ENCODE data around the gene KCNQ1.

The KCNQ1 gene

GRCh38 chr11:2515401-2516275, 70.8 kb downstream of the KCNQ1 start:
- no peak for DNase-seq

- no peak for DNase-seq
Measured at GRCh38 chr11:2516276-2517015, 71.6 kb downstream of the KCNQ1 start.

DNA sequence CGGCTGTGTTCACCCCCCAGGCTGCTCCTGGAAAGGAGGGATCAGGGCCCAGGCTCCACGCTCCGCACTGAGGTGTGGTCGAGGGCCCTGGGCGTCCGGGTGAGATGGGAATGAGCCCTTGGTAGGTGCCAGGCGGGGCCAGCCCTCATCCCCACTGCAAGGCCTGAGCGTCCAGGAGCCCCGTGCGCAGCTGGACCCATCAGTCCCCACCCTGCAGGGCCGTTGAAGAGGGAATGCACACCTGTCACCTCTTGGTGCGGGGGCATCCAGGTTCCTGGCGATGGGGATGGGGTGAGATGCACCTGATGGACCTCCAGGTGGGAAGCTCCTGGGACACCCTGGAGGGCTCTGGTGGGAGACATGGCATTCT, 72.2 kb downstream of the KCNQ1 start:
- no peak for DNase-seq

- no peak for DNase-seq
Measured at GRCh38 chr11:2517386-2518064, 72.7 kb downstream of the KCNQ1 start.

GRCh38 chr11:2518111-2518982, 73.5 kb downstream of the KCNQ1 start:
- no peak for DNase-seq

- DNase-seq: no peak
Measured at GRCh38 chr11:2518983-2519340, 74.2 kb downstream of the KCNQ1 start.

DNA sequence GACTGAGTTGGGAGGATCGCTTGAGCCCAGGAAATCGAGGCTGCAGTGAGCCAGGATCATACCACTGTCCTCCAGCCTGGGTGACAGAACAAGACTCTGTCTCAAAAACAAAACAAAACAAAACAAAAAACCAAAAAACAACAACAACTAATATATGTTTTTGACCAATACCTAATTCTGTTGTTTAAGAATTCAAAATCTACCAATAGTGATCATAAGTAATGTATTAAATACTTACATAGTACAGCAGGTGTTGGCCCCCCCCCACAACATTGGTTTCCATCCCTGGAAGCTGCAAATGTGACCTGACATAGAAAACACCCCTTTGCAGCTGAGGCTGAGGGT, 74.7 kb downstream of the KCNQ1 start:
- DNase-seq: no peak

DNA sequence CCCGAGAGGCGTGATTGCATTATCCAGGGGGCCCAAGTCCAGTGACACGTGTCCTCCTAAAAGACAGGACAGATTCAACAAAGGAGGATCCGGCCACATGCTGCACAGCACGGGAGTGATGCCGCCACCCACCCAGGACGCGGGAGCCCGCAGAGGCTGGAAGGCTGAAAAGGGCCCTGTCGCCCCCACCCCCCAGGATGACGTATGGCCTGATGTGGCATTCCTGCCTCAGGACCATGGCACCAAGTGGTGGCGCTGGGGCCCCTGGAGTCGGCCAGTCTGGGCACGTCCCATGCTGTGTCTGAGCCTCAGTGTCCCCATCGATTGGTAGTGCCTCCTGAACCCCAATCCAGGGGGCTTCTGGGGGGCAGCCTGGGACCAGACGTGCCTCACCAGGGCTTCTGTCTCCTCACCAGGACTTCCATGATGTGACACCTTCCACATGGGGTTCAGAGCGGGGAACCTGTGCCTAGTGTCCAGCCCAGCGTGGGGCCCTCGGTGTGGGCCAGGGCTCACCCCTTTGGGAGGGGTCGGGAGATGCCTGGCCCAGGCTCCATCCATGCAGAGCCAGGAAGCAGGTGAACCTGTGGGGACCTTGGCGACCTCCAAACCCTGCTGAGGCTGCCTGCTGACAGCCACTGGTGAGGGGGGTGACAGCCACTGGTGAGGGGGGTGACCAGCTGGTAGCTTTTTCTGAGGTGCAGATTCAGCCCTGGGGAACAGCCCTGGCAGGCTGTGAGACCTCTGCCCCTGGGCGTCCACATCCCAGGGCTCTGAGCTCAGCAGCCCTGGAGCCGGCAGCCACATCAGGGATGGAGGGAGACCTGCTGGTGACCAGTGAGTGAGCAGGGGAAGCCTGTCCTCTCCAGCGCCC, 75.3 kb downstream of the KCNQ1 start:
- no peak for DNase-seq

- no peak for DNase-seq
Measured at GRCh38 chr11:2520736-2521035, 75.9 kb downstream of the KCNQ1 start.

GRCh38 chr11:2521081-2521732, 76.4 kb downstream of the KCNQ1 start:
- DNase-seq: no peak

DNA sequence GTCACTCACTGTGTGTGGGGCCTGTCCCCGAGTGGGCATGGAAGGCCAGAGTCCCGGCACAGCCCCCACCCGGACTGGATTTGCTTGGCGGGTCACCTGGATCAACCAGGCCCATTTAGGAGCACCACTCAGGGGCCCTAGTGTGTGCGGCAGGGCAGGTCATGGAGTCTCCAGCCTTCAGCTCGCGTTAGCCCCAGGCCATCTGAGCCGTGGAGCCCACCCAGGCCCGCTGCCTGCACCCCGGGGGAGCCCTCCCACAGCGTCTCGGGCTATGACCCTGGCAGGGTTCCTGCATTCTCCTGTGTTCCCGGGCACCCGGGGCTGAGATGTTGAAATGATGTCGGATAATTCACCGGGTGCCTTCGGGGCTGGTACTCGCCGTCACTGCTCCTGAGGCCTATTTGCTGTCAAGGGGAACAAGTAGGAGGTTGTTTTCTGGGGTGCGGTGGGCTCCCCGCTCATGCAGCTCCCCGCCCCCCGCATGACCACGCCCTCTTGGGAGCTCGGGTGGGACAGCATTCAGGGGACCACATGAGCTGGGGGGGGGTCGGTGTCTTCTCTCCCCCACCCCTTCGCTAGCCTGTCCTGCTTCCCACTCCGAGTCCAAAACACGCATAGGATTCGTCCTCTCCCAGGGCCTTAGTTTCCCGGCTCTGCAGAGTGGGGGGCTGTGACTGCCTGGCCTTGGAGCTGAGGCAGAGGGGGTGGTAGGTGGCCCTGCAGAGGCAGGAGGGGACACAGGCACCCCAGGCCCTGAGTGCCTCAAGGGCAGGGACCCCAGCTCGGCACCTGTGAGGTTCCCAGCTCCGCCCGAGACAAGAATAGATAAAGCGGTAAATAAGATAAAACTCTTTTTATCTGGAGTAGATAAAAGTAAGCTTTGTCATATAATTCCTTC, 77.2 kb downstream of the KCNQ1 start:
- no peak for DNase-seq

GRCh38 chr11:2522631-2523255, 77.9 kb downstream of the KCNQ1 start:
- DNase-seq: no peak

DNA sequence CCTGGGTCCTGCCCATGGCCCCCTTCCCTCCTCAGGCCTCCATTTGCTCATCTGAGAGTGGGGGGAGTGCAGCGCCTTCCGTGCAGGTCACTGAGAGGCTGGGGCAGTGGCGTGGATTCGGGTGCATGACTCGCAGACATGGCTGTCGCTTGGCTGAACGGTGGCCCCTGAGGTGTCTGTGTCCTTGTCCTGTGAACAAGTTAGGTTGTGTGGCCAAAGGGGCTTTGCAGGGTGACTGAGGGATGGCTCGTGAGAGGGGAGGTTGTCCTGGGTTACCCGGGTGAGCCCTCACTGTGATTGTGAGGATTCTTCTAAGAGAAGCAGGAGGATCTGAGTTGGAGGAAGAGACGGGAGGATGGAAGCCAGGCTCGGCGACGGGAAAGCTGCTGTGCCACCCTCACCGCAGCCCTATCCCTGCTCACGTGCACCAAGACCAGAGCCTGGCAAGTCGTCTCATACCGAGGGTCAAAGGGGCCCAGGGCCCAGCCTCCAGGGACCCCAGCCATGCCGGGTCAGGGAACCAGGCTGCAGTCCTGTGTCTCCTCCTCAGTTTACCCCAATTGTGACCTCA, 79.1 kb downstream of the KCNQ1 start:
- no peak for DNase-seq

- no peak for DNase-seq
Measured at GRCh38 chr11:2524446-2525165, 79.8 kb downstream of the KCNQ1 start.

DNA sequence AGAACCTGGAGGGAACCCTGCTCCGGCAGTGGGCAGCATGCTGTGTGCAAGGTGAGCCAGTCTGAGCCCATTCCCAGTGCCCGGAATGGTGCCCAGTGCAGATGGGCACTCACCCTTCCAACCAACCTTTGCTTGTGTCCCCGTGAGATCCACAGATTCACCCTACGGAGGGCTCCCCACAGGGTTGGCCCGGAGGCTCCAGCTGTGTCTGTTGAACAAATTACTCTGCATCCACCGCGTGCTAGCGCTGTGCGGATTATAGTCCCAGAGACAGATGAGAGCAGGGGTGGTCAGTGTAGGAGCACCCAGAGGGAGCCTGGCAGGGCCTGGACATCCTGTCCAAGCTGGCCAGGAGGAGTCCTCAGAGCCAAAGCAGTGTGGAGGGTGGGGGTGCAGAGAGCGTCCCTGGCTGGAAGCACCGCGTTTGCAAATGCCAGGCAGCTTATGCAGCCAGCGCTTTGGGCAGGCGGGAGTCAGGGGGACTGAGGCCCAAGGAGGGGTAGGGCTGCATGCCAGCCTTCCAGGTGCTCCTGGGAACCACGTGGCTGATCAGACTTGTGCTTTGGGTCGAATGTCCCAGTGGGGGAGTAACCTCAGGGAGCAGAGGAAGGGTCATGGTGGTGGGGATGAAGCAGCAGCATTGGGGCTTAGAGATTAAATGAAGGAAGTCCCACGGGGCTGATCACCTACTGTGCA, 80.5 kb downstream of the KCNQ1 start:
- no peak for DNase-seq

DNA sequence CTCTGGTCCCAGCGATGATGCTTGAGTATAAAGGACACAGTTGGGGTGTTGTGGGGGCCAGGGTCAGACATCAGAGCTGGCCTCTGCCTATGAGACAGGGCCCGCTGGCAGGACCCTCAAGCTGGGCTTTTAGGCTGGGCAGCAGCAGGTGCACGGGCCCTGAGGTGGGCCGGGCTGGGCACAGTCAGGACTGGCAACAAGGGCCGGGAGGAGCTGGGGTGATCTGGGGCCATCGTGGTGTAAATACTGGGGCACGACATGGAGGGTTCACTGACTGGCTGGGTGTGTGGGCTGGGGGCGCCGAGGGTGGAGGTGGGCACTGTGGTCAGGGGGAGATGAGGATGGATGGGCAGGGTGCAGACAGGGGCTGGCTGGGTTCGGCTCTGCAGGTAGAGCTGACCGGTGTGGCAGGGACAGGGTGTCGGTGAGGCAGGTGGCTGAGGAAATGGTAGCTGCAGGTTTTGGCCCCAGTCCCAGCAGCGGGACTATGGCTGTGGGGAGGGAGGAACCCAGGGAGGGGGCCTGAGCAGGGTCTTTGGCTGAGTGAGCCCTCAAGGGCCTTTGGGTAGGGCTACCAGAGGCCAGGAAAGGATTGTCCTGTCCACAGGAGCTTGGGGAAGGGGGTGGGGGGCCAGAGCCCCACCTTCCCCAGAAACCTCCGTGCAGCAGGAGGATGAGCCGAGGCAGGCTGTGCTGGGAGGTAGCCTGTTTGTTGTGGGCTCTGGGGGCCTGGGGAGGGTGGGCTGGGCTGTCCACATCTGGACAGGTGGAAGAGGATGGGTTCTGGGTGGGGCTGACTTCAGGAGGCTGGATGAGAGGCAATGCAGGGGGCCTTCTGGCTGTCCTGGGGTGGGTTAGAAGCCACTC, 81.4 kb downstream of the KCNQ1 start:
- DNase-seq: no peak

DNA sequence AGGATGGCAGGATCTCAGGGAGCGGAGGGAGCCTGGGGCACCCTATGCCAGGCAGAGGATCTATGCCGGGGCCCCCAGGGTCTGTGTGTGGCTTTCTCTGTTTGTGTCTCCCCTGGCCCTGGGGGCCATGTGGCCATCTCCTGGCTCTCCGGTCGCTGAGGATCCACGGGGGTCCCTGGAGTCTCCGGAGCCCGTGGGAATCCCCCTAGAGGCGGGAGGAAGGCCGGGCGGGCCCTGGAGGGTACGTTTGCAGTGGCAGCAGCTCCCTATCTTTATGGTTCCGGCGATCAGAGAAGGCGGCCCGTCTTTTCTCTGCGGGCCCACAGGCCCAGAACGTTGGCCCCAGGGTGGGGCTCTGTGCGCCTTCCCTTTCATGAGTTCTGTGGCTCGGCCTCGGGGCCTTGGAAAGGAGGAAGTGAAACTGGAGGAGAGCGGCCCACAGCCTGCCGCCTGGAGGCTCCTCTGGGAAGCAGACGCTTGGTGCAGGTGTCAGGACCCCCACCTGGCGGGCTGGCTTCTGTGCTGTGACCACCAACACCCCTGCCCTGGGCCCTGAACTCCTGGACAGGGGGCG, 82.1 kb downstream of the KCNQ1 start:
- DNase-seq: no peak
